ENCODE measurements around the gene OR6N1.

The OR6N1 gene

GRCh38 chr1:158716335-158716734, 55.7 kb downstream of the OR6N1 start:
- TF ChIP-seq CTCF (conservative IDR thresholded peaks at IDR 0.05; ENCODE audit: low read depth): no peak
- no peak overlapping the region for H3K27ac ChIP-seq
- POLR2A ChIA-PET (ENCODE audit: low non-redundant PET): no interaction called here
- CTCF ChIA-PET: no interaction called here
- no peak for DNase-seq (ENCODE audit: low spot score)

- DNase-seq (ENCODE audit: low spot score): no peak
- ChIA-PET POLR2A (ENCODE audit: low non-redundant PET) (no interaction called here), CTCF (no interaction called here)
- TF ChIP-seq CTCF (conservative IDR thresholded peaks at IDR 0.05; ENCODE audit: low read depth): no peak
- no peak overlapping the region for H3K27ac ChIP-seq
Measured at GRCh38 chr1:158714754-158715153, 57.2 kb downstream of the OR6N1 start.
